GM18909 (cell line): ENCODE data around the gene HPSE2.

ENCODE experiments used
- ATAC-seq: cut with Tn5 transposase; IDR thresholded peaks from one replicate; pipeline ENCODE4 v1.9.1; 2021; ENCODE audit warnings: mild to moderate bottlenecking; ENCODE audit not compliant: unreplicated experiment, poor library complexity

HPSE2 gene

DNA sequence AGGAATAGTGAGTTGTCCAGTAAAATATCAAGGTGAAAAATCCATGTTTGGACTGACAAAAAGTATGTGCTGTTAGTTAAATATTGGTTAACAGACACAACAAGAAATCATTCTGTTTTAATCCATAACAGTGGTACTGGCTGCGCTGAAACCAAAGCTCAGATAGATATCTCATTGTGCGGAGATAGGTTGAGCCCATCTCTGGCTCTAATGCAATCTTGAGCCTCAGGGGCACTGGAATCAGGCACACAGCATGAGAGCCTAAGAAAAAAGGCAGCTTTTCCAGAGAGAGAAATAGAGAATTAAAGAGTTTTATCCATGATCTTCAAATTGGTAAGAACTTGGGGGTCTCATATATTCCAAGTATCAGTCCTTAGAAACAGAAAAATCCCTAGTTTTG is 373.7 kb downstream of the HPSE2 start:
- no peak for ATAC-seq

DNA sequence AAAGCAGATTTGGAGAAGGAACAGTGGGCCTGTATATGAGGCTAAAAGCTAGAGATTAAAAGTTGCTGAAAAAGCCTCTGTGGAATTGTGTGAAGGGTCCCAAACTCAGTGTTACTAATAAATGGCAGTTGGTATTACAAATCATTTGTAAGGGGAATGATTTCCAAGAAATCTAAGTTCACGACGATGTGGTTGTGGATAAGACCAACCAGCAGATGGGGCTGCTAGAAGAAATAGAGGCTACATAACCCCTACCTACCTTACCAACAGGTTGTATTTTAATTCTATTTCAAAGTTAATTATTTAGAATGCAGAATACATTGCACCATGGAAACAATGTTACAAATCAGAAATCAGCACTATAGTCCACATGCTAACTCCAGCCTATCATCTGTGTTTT is 377.1 kb downstream of the HPSE2 start:
- ATAC-seq = no peak

DNA sequence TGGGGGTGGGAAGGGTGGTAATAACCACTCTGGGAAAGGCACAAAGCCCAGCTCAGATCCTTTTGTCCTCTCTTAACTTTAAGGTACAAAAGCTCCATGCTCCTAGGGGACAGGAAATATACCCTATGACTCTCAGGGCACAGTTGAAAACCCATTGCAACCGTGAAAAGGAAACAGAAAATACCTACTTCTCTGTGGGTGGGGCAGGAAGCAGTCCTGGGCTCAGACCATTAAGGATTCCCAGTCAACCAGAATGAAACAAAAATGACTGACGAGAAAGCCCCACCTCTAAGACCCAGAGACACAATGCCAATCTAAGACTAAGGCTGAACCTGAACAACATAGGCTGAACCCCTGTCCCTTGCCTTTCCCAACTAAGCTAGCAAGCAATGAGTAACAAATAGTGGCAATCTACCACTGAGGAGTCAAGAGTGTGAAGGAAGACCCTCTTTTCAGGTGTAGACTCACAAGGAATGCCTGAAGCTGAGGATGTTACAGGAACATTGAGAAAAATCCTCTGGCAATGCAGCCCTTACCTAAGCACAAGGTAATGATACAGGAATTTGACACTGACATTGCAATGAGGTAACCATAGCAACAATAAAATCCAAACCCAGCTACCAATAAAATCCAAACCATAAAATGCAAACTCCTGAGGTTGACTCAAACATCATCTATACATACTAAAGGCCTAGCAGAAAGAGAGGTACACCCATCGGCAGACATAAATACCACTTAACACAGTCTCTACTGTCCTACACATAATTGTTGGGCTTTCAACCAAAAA is 380.1 kb downstream of the HPSE2 start:
- ATAC-seq = peak; percentile 72

GRCh38 chr10:98852686-98853085 is 383.0 kb downstream of the HPSE2 start:
- no peak for ATAC-seq

GRCh38 chr10:98848361-98848760 is 387.3 kb downstream of the HPSE2 start:
- no peak for ATAC-seq

- ATAC-seq = no peak
Measured at GRCh38 chr10:98846787-98847186, 388.9 kb downstream of the HPSE2 start.

DNA sequence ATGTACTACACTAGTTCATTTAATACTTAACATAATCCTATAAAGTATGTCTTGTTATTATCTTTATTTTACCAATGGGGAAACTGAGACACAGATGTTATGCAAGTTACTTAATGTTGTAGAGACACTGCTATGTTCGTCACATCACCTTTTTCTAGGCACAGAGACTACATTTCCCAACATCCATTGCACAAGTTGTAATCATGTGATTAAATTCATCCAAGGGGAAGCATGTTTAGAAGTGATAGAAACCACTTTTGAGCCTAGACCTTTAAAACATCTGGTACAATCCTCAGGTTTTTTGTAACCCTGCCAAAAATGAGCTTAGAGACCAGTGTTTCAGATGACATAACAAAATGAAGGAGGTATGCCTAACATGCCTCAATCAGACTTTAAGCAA is 402.1 kb downstream of the HPSE2 start:
- ATAC-seq = no peak

- no peak for ATAC-seq
Measured at GRCh38 chr10:98832738-98833137, 402.9 kb downstream of the HPSE2 start.

GRCh38 chr10:98832196-98832595 is 403.5 kb downstream of the HPSE2 start:
- no peak for ATAC-seq

DNA sequence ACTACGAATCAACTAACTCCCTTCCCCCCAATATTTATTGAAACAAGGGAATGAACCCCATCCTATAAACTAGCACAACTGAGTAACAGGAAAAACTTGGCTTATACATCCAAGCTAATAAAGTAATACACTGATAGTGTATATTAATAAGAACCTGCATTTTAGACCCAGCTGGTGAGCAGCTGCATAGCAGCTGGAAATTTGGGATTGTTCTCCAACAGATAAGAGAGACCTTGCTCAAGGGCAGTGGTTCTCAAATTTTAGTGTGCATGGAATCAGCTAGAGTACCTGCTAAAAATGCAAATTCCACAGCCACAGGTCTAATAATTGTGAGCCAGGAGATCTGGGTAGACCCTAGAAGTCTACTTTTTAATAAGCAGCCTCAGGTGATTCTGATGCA is 404.3 kb downstream of the HPSE2 start:
- no peak for ATAC-seq

GRCh38 chr10:98825741-98826140 is 409.9 kb downstream of the HPSE2 start:
- no peak for ATAC-seq

GRCh38 chr10:98817396-98817795 is 418.3 kb downstream of the HPSE2 start:
- no peak for ATAC-seq

- no peak for ATAC-seq
Measured at GRCh38 chr10:98815039-98815885, 420.4 kb downstream of the HPSE2 start.

- ATAC-seq = no peak
Measured at GRCh38 chr10:98814470-98814869, 421.2 kb downstream of the HPSE2 start.

- no peak for ATAC-seq
Measured at GRCh38 chr10:98808282-98808892, 427.3 kb downstream of the HPSE2 start.

- ATAC-seq = no peak
Measured at GRCh38 chr10:98800263-98800662, 435.4 kb downstream of the HPSE2 start.

- ATAC-seq = no peak
Measured at GRCh38 chr10:98795467-98795866, 440.2 kb downstream of the HPSE2 start.

DNA sequence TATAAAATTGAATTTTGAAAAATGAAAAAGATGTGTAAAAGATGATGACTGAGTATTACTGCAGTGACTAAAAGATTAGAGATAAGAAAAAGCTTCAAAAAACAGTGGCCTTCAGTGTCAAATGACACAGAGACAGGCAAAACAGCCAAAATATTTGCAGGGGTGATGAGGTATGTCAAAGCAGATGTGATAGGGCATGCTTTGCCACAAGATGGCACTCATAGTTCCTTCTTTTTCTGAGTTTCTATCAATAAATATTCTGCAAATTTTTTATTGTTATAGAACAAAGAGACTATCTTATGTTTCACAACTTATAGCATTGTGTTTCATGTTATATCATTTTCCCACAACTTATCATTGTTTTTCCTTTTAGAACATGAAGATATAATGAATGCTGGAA is 444.8 kb downstream of the HPSE2 start:
- ATAC-seq = no peak

- no peak for ATAC-seq
Measured at GRCh38 chr10:98778277-98778759, 457.3 kb downstream of the HPSE2 start.

DNA sequence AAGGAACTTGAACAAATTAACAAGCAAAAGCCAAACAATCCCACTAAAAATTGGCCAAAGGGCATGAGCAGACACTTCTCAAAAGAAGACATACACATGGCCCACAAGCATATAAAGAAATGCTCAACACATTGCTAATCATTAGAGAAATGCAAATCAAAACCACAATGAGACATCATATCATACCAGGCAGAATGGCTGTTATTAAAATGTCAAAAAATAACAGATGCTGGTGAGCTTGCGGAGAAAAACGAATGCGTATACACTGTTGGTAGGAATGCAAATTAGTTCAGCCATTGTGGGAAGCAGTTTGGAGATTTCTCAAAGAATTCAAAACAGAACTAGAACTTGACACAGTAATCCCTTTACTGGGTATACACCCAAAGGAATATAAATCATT is 477.2 kb downstream of the HPSE2 start:
- ATAC-seq = no peak

DNA sequence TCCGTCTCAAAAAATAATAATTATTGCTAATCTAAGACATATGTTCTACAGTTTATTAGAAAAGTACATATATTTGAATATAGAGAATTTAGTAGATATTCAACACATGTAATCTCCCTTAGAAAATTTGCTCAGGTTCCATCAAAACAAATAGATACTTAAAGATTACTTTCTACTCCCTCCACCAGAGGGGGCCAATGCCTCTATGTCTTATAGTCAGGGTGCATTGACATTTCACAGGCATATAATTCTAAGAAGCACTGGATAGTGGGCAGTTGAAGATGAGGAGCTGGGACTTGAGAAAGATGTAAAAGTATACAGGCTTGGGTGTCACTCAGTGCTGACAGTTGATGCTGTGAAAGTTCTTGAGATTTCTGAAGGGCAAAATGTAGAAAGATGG is 487.4 kb downstream of the HPSE2 start:
- ATAC-seq = no peak
